DND-41 (cell line): ENCODE data around the gene HMMR.

Source experiments
- ATAC-seq: fragments of 200-7000 bp; cut with Tn5 transposase; 3 replicates; pipeline ENCODE4 v1.9.1; 2021; ENCODE audit warnings: low read depth; ENCODE audit not compliant: insufficient read depth
- DNase-seq: peaks from one replicate; pipeline ENCODE4 v3.0.0-alpha.2; 2020
- H2AFZ ChIP-seq: 2 replicates; pipeline ENCODE4 v1.6.0; 2012; ENCODE audit warnings: low read depth, low read length
- H3K27ac ChIP-seq: 2 replicates; pipeline ENCODE4 v1.5.1; 2012; ENCODE audit warnings: low read length, inconsistent platforms
- H3K27me3 ChIP-seq: fragments of 200-600 bp; sonication (generic); 2 replicates; pipeline ENCODE4 v1.6.0; 2012; ENCODE audit warnings: low read length, mild to moderate bottlenecking, inconsistent platforms; ENCODE audit not compliant: insufficient read depth, poor library complexity
- H3K36me3 ChIP-seq: 2 replicates; pipeline ENCODE4 v1.5.1; 2012; ENCODE audit warnings: low read length, inconsistent platforms; ENCODE audit not compliant: insufficient read depth
- H3K4me1 ChIP-seq: 2 replicates; pipeline ENCODE4 v1.5.1; 2012; ENCODE audit warnings: mild to moderate bottlenecking, low read length; ENCODE audit not compliant: insufficient read depth
- H3K4me2 ChIP-seq: 2 replicates; pipeline ENCODE4 v1.6.0; 2012; ENCODE audit warnings: mild to moderate bottlenecking, moderate library complexity, low read length, inconsistent platforms; ENCODE audit not compliant: insufficient read depth
- H3K4me3 ChIP-seq, 2 experiments: fragments of 200-600 bp in 1 of 2; shearing (Covaris generic) in 1 of 2; 2 replicates each; pipeline ENCODE4 v1.5.1; 2012 to 2016; ENCODE audit warnings: inconsistent platforms in 2 of 2, low read length in 2 of 2, mild to moderate bottlenecking in 2 of 2, low read depth in 1 of 2, moderate library complexity in 1 of 2
- H3K79me2 ChIP-seq: 2 replicates; pipeline ENCODE4 v1.6.0; 2012; ENCODE audit warnings: low read length, inconsistent platforms; ENCODE audit not compliant: insufficient read depth
- H3K9ac ChIP-seq: 2 replicates; pipeline ENCODE4 v1.6.0; 2012; ENCODE audit warnings: low read depth, mild to moderate bottlenecking, inconsistent platforms, low read length, moderate library complexity
- H3K9me3 ChIP-seq: 2 replicates; pipeline ENCODE4 v1.5.1; 2012; ENCODE audit warnings: low read length, moderate library complexity, mild to moderate bottlenecking, inconsistent platforms; ENCODE audit not compliant: insufficient read depth, severe bottlenecking
- H4K20me1 ChIP-seq: 2 replicates; pipeline ENCODE4 v1.6.0; 2012; ENCODE audit warnings: low read length; ENCODE audit not compliant: insufficient read depth
- EZH2 ChIP-seq: IDR thresholded peaks from 3 replicates; pipeline ENCODE4 v1.6.1; 2012; ENCODE audit warnings: borderline replicate concordance, low read depth, mild to moderate bottlenecking, moderate library complexity, low read length, inconsistent platforms; ENCODE audit not compliant: severe bottlenecking
- TF ChIP-seq, protein P1 (sequence below): IDR thresholded peaks from 2 replicates; pipeline ENCODE4 v1.5.1; 2012; ENCODE audit warnings: borderline replicate concordance, low read length, moderate library complexity, mild to moderate bottlenecking; ENCODE audit not compliant: poor library complexity, severe bottlenecking; ENCODE audit errors: extremely low read depth

The HMMR gene

DNA sequence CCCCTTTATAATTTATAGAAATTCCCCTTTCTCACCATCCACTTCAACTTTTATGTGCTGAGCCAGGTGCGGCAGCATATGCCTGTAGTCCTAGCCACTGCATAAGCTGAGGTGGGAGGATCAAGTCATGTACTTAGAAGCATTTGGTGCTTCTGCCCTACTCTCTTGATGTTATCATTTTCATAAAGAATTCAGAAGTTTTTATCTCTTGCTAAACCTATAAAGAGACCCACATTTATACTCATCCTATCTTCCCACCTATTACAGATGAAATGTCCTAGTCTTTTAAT lies 18.5 kb downstream of the HMMR start:
- no peak overlapping the region for H3K9ac ChIP-seq

DNA sequence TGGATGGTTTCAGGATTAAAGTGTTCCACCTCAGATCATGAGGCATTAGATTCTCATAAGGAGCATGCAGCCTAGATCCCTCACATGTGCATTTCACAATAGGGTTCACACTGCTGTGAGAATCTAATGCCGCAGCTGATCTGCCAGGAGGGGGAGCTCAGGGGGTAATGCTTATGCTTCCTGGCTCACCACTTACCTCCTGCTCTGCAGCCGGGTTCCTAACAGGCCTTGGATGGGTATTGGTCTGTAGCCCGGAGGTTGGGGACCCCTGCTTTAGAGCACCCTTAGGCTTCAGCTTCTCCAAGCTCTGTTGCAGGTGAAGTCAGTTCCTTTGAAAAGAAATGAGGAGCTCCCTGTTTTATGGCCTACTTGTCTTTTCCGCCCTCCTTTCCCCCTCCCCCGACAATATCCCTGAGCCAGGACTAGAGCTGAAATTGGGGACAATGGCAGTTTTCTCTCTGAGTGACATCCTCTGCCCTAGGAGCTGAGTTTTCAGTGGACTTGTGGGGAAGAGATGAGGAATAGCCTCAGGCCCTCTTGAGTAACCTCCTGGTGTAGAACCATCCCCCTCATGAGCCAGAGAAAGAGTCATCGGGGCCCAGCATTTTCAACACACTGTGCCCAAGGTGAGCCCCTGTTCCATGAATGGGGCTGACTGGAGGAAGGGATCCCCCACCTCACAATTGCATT lies 28.8 kb downstream of the HMMR start:
- Histone ChIP-seq H4K20me1 (no peaks in the 10 kb centered on the region), H3K36me3 (peaks cover 85% of the 10 kb centered on the region), H3K27ac (no peak overlapping the region), H3K4me2 (no peak overlapping the region), H3K79me2 (peaks cover 4% of the 10 kb centered on the region; the same call in 1 of the 2 replicates), H3K9ac (no peak overlapping the region), H2AFZ (no peak overlapping the region), H3K27me3 (no peaks in the 10 kb centered on the region), H3K4me1 (no peaks in the 10 kb centered on the region), H3K9me3 (no peaks in the 10 kb centered on the region), H3K4me3 (no peak overlapping the region)
- TF ChIP-seq, protein P1, sequence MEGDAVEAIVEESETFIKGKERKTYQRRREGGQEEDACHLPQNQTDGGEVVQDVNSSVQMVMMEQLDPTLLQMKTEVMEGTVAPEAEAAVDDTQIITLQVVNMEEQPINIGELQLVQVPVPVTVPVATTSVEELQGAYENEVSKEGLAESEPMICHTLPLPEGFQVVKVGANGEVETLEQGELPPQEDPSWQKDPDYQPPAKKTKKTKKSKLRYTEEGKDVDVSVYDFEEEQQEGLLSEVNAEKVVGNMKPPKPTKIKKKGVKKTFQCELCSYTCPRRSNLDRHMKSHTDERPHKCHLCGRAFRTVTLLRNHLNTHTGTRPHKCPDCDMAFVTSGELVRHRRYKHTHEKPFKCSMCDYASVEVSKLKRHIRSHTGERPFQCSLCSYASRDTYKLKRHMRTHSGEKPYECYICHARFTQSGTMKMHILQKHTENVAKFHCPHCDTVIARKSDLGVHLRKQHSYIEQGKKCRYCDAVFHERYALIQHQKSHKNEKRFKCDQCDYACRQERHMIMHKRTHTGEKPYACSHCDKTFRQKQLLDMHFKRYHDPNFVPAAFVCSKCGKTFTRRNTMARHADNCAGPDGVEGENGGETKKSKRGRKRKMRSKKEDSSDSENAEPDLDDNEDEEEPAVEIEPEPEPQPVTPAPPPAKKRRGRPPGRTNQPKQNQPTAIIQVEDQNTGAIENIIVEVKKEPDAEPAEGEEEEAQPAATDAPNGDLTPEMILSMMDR: peak; percentile 36
- TF ChIP-seq EZH2: no peak
- no peak for DNase-seq
- ATAC-seq: peak; percentile 52; the same call in 1 of the 3 replicates

More for the DNA sequence above, 18.5 kb downstream of the HMMR start:
- Histone ChIP-seq H4K20me1 (no peaks in the 10 kb centered on the region), H3K4me3 (no peak overlapping the region), H3K4me2 (no peak overlapping the region), H3K36me3 (peaks cover 96% of the 10 kb centered on the region), H3K79me2 (no peaks in the 10 kb centered on the region), H3K9me3 (no peaks in the 10 kb centered on the region), H3K27ac (no peak overlapping the region), H3K4me1 (no peaks in the 10 kb centered on the region), H2AFZ (no peak overlapping the region), H3K27me3 (no peaks in the 10 kb centered on the region)
- ATAC-seq (no peak), DNase-seq (no peak)
- no peak for TF ChIP-seq EZH2
- TF ChIP-seq, protein P1: no peak

DNA sequence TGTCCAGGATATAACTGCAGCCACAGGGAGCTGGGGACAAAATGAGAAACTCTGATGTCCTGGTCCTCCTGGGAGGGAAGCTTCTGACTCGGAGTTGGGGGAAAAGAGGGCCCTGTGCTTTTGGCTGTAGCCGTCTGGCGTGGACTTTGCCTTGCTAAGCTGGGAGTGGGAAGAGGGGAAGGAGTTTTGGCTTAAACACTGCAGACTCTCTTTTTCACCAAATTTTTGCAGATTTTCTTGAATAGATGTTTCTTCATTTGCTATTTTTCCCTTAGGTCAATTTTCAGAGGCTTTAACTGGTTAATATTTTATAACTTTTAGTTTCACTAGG lies 29.3 kb downstream of the HMMR start:
- H3K27ac ChIP-seq: no peak overlapping the region
- no peak overlapping the region for H3K9ac ChIP-seq
- H3K36me3 ChIP-seq: peaks cover 80% of the 10 kb centered on the region
- H2AFZ ChIP-seq: no peak overlapping the region
- peaks cover 4% of the 10 kb centered on the region; the same call in 1 of the 2 replicates for H3K79me2 ChIP-seq
- H3K4me1 ChIP-seq: no peaks in the 10 kb centered on the region
- TF ChIP-seq, protein P1: no peak
- no peak for TF ChIP-seq EZH2
- ATAC-seq (no peak), DNase-seq (no peak)
- H3K27me3 ChIP-seq: no peaks in the 10 kb centered on the region
- no peak overlapping the region for H3K4me3 ChIP-seq
- H3K4me2 ChIP-seq: no peak overlapping the region
- no peaks in the 10 kb centered on the region for H4K20me1 ChIP-seq
- H3K9me3 ChIP-seq: no peaks in the 10 kb centered on the region
